SK-N-SH treated with all-trans-retinoic acid at 6 μM for 48 hours (cell line): ENCODE measurements around the gene LY6G6F.

Experiments
- GLIS3 ChIP-seq: fragments of 250-450 bp; sonication (Bioruptor Pico); IDR thresholded peaks from 2 replicates; pipeline ENCODE4 v1.5.0; 2020; ENCODE audit warnings: mild to moderate bottlenecking, moderate library complexity
- RARB ChIP-seq: fragments of 250-450 bp; sonication (Bioruptor Pico); IDR thresholded peaks from 2 replicates; pipeline ENCODE4 v1.8.0; 2021; ENCODE audit warnings: mild to moderate bottlenecking, moderate library complexity
- TCF4 ChIP-seq: fragments of 250-450 bp; sonication (Bioruptor Pico); IDR thresholded peaks from 2 replicates; pipeline ENCODE4 v1.8.0; 2021; ENCODE audit warnings: mild to moderate bottlenecking, moderate library complexity, borderline replicate concordance
- ZNF70 ChIP-seq: fragments of 450-650 bp; formaldehyde crosslinking; IDR thresholded peaks from 2 replicates; pipeline ENCODE4 v1.5.0; 2020; ENCODE audit warnings: mild to moderate bottlenecking, moderate library complexity
- TF ChIP-seq, protein P1 (sequence below): fragments of 250-450 bp; sonication (Bioruptor Pico); IDR thresholded peaks from 2 replicates; pipeline ENCODE4 v1.8.0; 2020; ENCODE audit warnings: mild to moderate bottlenecking, moderate library complexity, borderline replicate concordance

DNA sequence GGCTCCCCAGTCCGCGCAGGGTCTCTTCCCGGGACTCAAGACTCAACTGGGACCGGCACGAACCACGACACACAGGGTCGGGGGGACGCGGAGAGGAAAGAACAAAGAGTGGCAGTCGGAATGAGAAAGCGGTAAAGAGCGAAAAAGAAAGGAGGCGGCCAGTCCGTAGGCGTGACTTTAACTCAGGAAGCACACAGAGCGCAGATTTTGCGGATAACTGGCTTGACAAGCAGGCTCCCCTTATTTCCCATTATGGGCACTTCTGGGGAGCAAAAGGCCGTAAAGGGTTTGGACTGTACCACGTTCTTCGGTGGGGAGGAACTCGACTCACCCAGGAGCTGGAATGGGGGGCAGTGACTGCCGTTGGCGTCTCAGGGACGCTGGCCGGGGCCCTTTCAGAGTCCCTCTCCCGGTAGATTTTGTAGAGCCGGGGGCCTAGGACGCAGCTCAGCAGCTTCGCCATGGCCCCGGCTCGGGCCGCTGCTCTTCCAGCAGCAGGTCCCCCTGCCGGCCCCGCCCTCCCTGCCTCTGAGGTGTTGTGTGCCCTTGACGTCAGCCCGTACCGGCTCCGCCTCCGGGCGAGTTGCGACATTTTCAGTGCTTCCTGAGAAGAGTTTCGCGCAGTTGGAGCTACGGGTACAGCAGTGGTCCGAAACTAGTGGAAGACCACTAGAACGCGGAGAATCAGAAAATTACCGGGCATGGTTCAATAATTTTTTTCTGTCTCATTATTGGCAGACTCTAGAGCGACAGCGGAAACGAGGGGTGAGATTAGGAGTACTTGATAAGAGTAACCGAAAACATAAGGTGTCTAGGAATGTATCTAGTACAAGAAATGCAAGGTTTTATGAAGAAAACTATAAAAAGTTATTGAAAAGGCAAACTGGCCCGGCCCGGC lies 3.6 kb upstream of the LY6G6F start, which contains the start of gene ABHD16A:
- TF ChIP-seq ZNF70 (CRISPR knock-in tag) (no peak), TCF4 (no peak), RARB (no peak), GLIS3 (no peak)
- TF ChIP-seq, protein P1, sequence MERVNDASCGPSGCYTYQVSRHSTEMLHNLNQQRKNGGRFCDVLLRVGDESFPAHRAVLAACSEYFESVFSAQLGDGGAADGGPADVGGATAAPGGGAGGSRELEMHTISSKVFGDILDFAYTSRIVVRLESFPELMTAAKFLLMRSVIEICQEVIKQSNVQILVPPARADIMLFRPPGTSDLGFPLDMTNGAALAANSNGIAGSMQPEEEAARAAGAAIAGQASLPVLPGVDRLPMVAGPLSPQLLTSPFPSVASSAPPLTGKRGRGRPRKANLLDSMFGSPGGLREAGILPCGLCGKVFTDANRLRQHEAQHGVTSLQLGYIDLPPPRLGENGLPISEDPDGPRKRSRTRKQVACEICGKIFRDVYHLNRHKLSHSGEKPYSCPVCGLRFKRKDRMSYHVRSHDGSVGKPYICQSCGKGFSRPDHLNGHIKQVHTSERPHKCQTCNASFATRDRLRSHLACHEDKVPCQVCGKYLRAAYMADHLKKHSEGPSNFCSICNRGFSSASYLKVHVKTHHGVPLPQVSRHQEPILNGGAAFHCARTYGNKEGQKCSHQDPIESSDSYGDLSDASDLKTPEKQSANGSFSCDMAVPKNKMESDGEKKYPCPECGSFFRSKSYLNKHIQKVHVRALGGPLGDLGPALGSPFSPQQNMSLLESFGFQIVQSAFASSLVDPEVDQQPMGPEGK: no peak
